CD4-positive, alpha-beta T cell (primary cell): ENCODE results near the gene IGFBP6. TPM values are rescaled to one million over a fixed set of nuclear protein-coding genes. Genes with fewer than 3 reads are reported as not detected.

Experiments used
- ATAC-seq: fragments of 200-7000 bp; cut with Tn5 transposase; one replicate; pipeline ENCODE4 v1.10.0; 2022; ENCODE audit warnings: mild to moderate bottlenecking; ENCODE audit not compliant: poor library complexity
- CTCF ChIA-PET: fragments of 350-600 bp; sonication (Branson Sonifier 250); formaldehyde crosslinking; loops from one replicate; lab custom pipeline; 2021; ENCODE audit warnings: antibody characterized with exemption, inconsistent platforms; lab: Charles Lee
- POLR2A ChIA-PET: fragments of 350-600 bp; sonication (Branson Sonifier 250); formaldehyde crosslinking; loops from one replicate; lab custom pipeline; 2021; ENCODE audit warnings: antibody characterized with exemption, inconsistent platforms; lab: Charles Lee
- DNase-seq, 14 experiments: peaks; one replicate each; pipeline ENCODE4 v3.0.0-alpha.2; 2013 to 2020; ENCODE audit warnings: mixed read lengths in 2 of 14
- H3K27ac ChIP-seq, 2 donors: one replicate each; pipeline versions ENCODE4 v1.5.1 to v1.7.0; 2013; ENCODE audit warnings: low read length in 2 of 2, low read depth in 1 of 2, mild to moderate bottlenecking in 1 of 2
- H3K27me3 ChIP-seq, 2 experiments: 1 replicate in 1 of 2; 2 replicates in 1 of 2; pipeline versions ENCODE4 v1.6.1 to v1.7.0; 2013; ENCODE audit warnings: low read length in 2 of 2, control low read depth in 1 of 2, mild to moderate bottlenecking in 1 of 2, moderate library complexity in 1 of 2; ENCODE audit not compliant: insufficient read depth in 2 of 2, control insufficient read depth in 1 of 2
- H3K36me3 ChIP-seq: one replicate; pipeline ENCODE4 v1.6.1; 2013; ENCODE audit warnings: low read length, control low read depth; ENCODE audit not compliant: insufficient read depth
- H3K4me1 ChIP-seq: one replicate; pipeline ENCODE4 v1.6.1; 2013; ENCODE audit warnings: low read length, control low read depth; ENCODE audit not compliant: insufficient read depth
- H3K4me3 ChIP-seq: one replicate; pipeline ENCODE4 v1.5.1; 2013; ENCODE audit warnings: mild to moderate bottlenecking, low read length, moderate library complexity
- H3K9me3 ChIP-seq, 2 experiments: 1 replicate in 1 of 2; 2 replicates in 1 of 2; pipeline versions ENCODE4 v1.6.1 to v1.7.0; 2013; ENCODE audit warnings: low read length in 2 of 2, mild to moderate bottlenecking in 2 of 2, control low read depth in 1 of 2, moderate library complexity in 1 of 2; ENCODE audit not compliant: control insufficient read depth in 1 of 2, insufficient read depth in 1 of 2
- H3K27ac Mint-ChIP-seq: one replicate; pipeline ENCODE4 v1.8.0; 2020; ENCODE audit warnings: mixed read lengths
- H3K27me3 Mint-ChIP-seq: one replicate; pipeline ENCODE4 v1.8.0; 2021; ENCODE audit warnings: mixed read lengths
- H3K36me3 Mint-ChIP-seq: one replicate; pipeline ENCODE4 v1.8.0; 2021; ENCODE audit warnings: low read depth, mixed read lengths
- H3K4me1 Mint-ChIP-seq: one replicate; pipeline ENCODE4 v1.8.0; 2021; ENCODE audit warnings: low read depth, mixed read lengths
- H3K4me3 Mint-ChIP-seq: one replicate; pipeline ENCODE4 v1.8.0; 2020; ENCODE audit warnings: mild to moderate bottlenecking, mixed read lengths
- H3K9me3 Mint-ChIP-seq: one replicate; pipeline ENCODE4 v1.8.0; 2020; ENCODE audit warnings: mixed read lengths
- CTCF ChIP-seq: fragments of 200-600 bp; IDR thresholded peaks from one replicate; pipeline ENCODE4 v1.8.0; 2022; ENCODE audit warnings: antibody characterized with exemption, mild to moderate bottlenecking
- intact Hi-C, 2 experiments: fragments of 100-400 bp; cut with DNase I in 1 of 2; cut with micrococcal nuclease in 1 of 2; formaldehyde crosslinking; loops; one replicate each; pipeline versions ENCODE4 v1.15.1 to v1.9.0; 2023 to 2025; cut with DNase I, micrococcal nuclease
- total RNA-seq, 174 experiments: library from RNA in 2 of 174; stranded (reverse) in 2 of 174; gene quantifications; one replicate each; pipeline ENCODE4 v1.2.3 and lab custom pipeline; 2021 to 2026

IGFBP6 gene
- total RNA-seq, 2 experiments from 2014 or later = 0.49 TPM; not detected in 1

GRCh38 chr12:53133722-53134121 lies 36.3 kb downstream of the IGFBP6 start:
- no peaks in the 10 kb centered on the region for H3K4me1 Mint-ChIP-seq

GRCh38 chr12:53143355-53143754 lies 45.9 kb downstream of the IGFBP6 start:
- Mint-ChIP-seq H3K9me3 (no peaks in the 10 kb centered on the region), H3K36me3 (no peaks in the 10 kb centered on the region), H3K27me3 (peaks cover 4% of the 10 kb centered on the region), H3K4me3 (no peak overlapping the region), H3K4me1 (no peaks in the 10 kb centered on the region), H3K27ac (no peak overlapping the region)
- Histone ChIP-seq H3K4me3 (no peak overlapping the region), H3K36me3 (no peaks in the 10 kb centered on the region), H3K27me3 (no peaks in the 10 kb centered on the region), H3K4me1 (no peaks in the 10 kb centered on the region), H3K9me3 (peaks cover 0 to 5% of the 10 kb centered on the region in 2 experiments), H3K27ac (no peak overlapping the region)
- intact Hi-C loops = loop anchor here in 1 of 2 experiments (10.0 kb wide), 1 partner anchor 501 kb away; no protein-coding TSS in a partner anchor
- ATAC-seq = no peak
- TF ChIP-seq CTCF = no peak
- DNase-seq = no peak
- ChIA-PET POLR2A (no interaction called here), CTCF (no interaction called here)

More at GRCh38 chr12:53133722-53134121, 36.3 kb downstream of the IGFBP6 start:
- no peak for DNase-seq
- Histone ChIP-seq H3K9me3 (peaks cover 5 to 8% of the 10 kb centered on the region in 2 experiments), H3K4me3 (no peak overlapping the region), H3K36me3 (no peaks in the 10 kb centered on the region), H3K27me3 (no peaks in the 10 kb centered on the region), H3K4me1 (no peaks in the 10 kb centered on the region), H3K27ac (no peak overlapping the region)
- Mint-ChIP-seq H3K36me3 (no peaks in the 10 kb centered on the region), H3K27me3 (peaks cover 9% of the 10 kb centered on the region), H3K9me3 (peaks cover 8% of the 10 kb centered on the region), H3K4me3 (no peak overlapping the region), H3K27ac (no peak overlapping the region)
- ChIA-PET POLR2A (no interaction called here), CTCF (no interaction called here)
- ATAC-seq = no peak
- intact Hi-C loops = no loop called here
- TF ChIP-seq CTCF = no peak

GRCh38 chr12:53145383-53146260 lies 48.2 kb downstream of the IGFBP6 start:
- Histone ChIP-seq H3K4me3 (no peak overlapping the region), H3K4me1 (no peaks in the 10 kb centered on the region), H3K9me3 (no peaks in the 10 kb centered on the region), H3K27ac (no peak overlapping the region), H3K27me3 (no peaks in the 10 kb centered on the region), H3K36me3 (no peaks in the 10 kb centered on the region)
- no peaks in the 10 kb centered on the region for H3K9me3 Mint-ChIP-seq
- CTCF ChIA-PET = no interaction called here
- ATAC-seq = no peak
- intact Hi-C loops = loop anchor here in 1 of 2 experiments (10.0 kb wide), 1 partner anchor 499 kb away; no protein-coding TSS in a partner anchor
- H3K4me3 Mint-ChIP-seq = no peak overlapping the region
- no peak overlapping the region for H3K27ac Mint-ChIP-seq
- no peaks in the 10 kb centered on the region for H3K27me3 Mint-ChIP-seq
- POLR2A ChIA-PET = no interaction called here
- no peaks in the 10 kb centered on the region for H3K4me1 Mint-ChIP-seq
- DNase-seq = no peak
- H3K36me3 Mint-ChIP-seq = no peaks in the 10 kb centered on the region
- TF ChIP-seq CTCF = no peak
